TTC549 (cell line): ENCODE data around the gene DVL1.

Source experiments
- FAIRE-seq: peaks from 2 replicates; lab custom pipeline; 2012; peaks lifted over from hg19 to GRCh38; lab: Jason Lieb, UNC

Gene DVL1

GRCh38 chr1:1295154-1295923 is 53.9 kb downstream of the DVL1 start:
- no peak for FAIRE-seq

DNA sequence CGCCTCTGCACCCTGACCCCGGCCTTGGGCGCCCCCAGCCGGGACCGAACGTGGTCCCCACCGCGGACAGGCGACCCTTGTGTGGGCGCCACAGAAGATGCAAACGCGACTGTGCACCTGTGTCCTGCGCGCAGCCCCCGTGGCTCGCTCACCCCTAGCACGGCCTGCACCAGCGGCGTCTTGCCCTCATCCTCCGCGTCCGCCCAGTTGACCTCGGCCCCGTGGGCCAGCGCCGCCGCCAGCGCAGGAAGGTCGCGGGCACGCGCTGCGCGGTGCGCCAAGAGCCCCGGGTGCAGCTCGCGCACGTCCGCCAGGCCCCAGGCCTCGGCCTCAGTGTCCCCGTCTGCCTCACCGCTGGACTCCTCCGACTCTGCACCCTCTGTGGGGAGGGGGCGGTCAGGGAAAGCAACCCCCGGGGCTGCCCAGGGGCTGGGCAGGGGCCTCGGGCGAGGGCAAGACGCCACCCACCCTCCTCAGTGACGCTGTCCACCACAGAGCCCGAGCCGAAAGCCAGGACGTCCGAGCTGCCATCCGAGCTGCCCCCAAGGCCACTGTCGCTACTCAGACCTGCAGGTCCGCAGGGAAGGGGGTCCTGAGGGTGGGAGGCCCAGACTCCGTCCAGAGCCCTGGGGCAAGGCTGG is 54.8 kb downstream of the DVL1 start:
- no peak for FAIRE-seq

DNA sequence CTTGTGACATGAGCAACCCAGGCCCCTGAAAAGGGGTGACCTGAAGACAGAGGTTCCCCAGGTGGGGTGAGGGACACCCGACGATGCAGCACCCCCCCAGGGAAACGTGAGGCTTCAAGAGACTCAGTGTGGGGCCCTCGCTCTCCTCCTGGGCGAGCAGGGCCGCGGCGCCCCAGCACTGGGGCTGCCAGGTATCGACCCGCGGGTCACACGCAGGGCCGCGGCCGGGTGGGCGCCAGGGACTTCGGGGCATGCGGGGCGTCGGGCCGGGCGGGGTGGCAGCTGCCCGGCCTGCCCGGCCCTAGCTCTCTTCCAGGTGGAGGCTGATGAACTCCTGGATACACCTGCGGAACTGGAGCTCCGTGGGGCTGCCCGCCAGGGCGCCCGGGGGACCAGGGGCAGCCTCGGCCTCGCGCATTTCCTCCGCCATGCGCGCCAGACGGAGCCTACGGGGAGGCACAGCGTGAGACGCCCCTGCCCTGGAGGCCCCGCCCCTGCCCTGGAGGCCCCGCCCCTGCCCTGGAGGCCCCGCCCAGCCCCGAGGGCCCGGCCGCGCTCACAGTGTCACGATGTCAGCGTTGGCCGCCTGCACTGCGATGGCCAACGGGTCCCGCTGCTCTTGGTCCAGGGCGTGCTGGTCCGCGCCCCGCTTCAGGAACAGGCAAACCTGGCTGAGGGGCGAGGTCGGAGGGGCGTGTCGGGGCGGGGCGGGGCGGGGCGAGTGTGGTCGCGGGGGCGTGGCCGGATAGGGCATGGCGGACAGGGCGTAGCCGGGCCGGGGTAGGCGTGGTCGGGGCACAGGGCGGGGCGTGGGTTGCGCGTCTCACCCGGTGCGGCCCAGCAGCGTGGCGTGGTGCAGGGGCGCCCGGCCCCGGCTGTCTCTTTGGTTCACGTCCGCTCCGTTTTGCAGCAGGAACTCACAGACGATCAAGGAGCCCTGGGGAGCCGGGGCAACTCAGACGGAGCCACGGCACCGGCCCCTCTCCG is 55.7 kb downstream of the DVL1 start:
- FAIRE-seq = no peak

- no peak for FAIRE-seq
Observed at GRCh38 chr1:1292851-1293250, 56.4 kb downstream of the DVL1 start.

GRCh38 chr1:1292442-1292779 is 56.8 kb downstream of the DVL1 start:
- FAIRE-seq = no peak

GRCh38 chr1:1291548-1292441 is 57.4 kb downstream of the DVL1 start:
- no peak for FAIRE-seq

DNA sequence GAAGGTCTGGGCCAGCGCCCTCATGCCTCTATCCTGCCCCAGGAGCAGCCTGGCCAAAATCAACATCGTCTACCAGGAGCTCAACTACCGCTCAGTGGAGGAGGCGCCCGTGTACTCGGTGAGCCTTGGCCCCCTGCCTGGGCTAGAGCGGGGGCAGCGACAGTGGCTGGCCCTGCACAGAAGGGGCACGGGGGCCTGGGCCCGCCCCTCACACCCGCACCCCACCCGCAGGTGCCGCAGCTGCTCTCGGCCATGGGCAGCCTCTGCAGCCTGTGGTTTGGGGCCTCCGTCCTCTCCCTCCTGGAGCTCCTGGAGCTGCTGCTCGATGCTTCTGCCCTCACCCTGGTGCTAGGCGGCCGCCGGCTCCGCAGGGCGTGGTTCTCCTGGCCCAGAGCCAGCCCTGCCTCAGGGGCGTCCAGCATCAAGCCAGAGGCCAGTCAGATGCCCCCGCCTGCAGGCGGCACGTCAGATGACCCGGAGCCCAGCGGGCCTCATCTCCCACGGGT is 58.1 kb downstream of the DVL1 start:
- FAIRE-seq = no peak

DNA sequence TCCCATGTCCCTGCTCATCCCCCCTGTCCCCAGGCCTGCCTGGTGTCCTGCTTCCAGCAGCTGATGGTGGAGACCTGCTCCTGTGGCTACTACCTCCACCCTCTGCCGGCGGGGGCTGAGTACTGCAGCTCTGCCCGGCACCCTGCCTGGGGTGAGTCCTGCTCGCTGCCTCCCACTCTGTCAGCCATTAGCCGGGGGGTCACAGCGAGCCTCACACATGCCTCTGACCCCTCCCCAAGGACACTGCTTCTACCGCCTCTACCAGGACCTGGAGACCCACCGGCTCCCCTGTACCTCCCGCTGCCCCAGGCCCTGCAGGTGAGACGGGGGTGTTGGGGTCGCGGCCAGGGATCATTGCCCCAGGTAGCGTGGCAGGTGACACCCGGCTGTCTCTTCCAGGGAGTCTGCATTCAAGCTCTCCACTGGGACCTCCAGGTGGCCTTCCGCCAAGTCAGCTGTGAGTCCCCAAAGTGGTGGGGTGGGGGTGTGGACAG is 58.9 kb downstream of the DVL1 start:
- no peak for FAIRE-seq

GRCh38 chr1:1287288-1288110 is 61.7 kb downstream of the DVL1 start:
- no peak for FAIRE-seq

DNA sequence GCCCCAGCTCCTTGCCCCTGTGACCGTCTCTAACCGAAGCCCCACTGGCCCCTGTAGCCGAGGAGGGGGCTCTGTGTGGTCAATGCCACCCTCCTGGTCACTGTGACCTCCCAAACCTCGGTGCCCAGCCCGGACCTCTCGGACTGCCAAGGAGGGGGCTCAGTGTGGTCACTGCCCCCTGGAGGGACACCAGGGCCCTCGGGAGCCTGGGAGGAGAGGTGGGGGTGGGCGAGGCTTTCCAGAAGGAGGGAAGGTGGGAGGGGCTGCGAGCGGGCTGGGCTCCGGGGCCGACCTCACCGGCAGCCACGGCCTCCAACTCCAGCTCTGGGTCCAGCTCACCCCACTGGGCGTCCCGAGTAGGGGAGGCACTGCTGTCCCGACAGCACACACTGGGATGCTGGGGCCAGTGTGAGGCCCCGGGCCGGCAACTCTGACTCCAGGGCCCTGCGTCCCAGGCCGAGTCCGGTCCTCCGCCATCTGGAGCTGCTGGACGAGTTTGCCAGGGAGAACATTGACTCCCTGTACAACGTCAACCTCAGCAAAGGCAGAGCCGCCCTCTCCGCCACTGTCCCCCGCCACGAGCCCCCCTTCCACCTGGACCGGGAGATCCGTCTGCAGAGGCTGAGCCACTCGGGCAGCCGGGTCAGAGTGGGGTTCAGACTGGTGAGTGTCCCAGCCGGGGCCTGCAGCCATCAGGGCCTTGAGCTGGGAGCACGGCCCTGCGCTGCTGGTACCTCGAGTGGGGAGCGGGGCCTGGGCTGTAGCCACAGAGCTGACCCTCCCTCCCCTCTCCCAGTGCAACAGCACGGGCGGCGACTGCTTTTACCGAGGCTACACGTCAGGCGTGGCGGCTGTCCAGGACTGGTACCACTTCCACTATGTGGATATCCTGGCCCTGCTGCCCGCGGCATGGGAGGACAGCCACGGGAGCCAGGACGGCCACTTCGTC is 62.6 kb downstream of the DVL1 start:
- no peak for FAIRE-seq

- no peak for FAIRE-seq
Observed at GRCh38 chr1:1285611-1286311, 63.5 kb downstream of the DVL1 start.
